ENCODE results near the gene IRF6.

DNA sequence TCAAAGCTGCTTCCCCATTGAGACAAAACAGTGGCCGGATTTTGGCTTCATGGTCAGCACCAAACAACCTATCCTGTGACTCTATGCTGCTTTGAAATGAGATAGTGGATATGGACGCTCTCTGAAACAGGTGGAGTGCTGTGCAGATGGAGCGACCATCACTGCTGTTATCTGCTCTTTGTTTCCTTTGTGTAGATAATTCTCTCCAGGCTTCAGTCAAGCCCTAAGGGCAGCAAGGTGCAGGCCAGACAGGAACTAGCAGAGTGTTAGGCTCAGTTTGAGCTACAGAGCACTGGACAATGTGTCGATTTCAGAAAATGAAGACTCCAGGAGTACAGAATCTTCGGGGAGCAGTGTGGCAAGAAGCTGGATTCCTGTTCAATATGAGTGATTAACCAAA, 4.8 kb upstream of the IRF6 start:
- TF ChIP-seq, protein P1, sequence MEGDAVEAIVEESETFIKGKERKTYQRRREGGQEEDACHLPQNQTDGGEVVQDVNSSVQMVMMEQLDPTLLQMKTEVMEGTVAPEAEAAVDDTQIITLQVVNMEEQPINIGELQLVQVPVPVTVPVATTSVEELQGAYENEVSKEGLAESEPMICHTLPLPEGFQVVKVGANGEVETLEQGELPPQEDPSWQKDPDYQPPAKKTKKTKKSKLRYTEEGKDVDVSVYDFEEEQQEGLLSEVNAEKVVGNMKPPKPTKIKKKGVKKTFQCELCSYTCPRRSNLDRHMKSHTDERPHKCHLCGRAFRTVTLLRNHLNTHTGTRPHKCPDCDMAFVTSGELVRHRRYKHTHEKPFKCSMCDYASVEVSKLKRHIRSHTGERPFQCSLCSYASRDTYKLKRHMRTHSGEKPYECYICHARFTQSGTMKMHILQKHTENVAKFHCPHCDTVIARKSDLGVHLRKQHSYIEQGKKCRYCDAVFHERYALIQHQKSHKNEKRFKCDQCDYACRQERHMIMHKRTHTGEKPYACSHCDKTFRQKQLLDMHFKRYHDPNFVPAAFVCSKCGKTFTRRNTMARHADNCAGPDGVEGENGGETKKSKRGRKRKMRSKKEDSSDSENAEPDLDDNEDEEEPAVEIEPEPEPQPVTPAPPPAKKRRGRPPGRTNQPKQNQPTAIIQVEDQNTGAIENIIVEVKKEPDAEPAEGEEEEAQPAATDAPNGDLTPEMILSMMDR (IDR thresholded peaks at IDR 0.05; ENCODE audit: low read length) = no peak
- no peak for TF ChIP-seq EZH2 (IDR thresholded peaks at IDR 0.05; ENCODE audit: borderline replicate concordance, low read length)

All from OCI-LY1 (cell line).